Lower lobe of right lung (tissue), 2 donors: Measurements from ENCODE around the gene DUOX1. TPM values are rescaled to one million over a fixed set of nuclear protein-coding genes. Genes with fewer than 3 reads are reported as not detected.
A peak's percentile ranks its signal among the peaks of the same experiment; 100 is the strongest.

Experiments
- ATAC-seq, 2 donors: fragments of 200-7000 bp; cut with Tn5 transposase; one replicate each; pipeline ENCODE4 v1.9.1; 2020 to 2022; ENCODE audit warnings: mild to moderate bottlenecking in 2 of 2, moderate library complexity in 2 of 2
- DNase-seq: peaks from one replicate; pipeline ENCODE4 v3.0.0-alpha.2; 2020
- H3K27ac ChIP-seq: fragments of 200-600 bp; one replicate; pipeline ENCODE4 v1.8.0; 2022
- H3K27me3 ChIP-seq: fragments of 200-600 bp; one replicate; pipeline ENCODE4 v1.8.0; 2022; ENCODE audit warnings: low read depth
- H3K36me3 ChIP-seq: fragments of 200-600 bp; one replicate; pipeline ENCODE4 v1.8.0; 2022; ENCODE audit warnings: mild to moderate bottlenecking
- H3K4me1 ChIP-seq: fragments of 200-600 bp; one replicate; pipeline ENCODE4 v1.8.0; 2022
- H3K4me3 ChIP-seq: fragments of 200-600 bp; one replicate; pipeline ENCODE4 v1.8.0; 2022; ENCODE audit warnings: mild to moderate bottlenecking
- H3K9me3 ChIP-seq: fragments of 200-600 bp; one replicate; pipeline ENCODE4 v1.8.0; 2022
- intact Hi-C: fragments of 100-400 bp; cut with DNase I; formaldehyde crosslinking; loops from one replicate; pipeline ENCODE4 v1.11.0; 2022
- total RNA-seq: library from RNA; stranded (reverse); fragmentation: NEBNext Ultra II Directional; extraction: Animal tissue kit (Norgen Biotek cat#: 25700); gene quantifications from one replicate; pipeline ENCODE4 v1.2.1, GENCODE V29; 2021
- TF ChIP-seq, protein P1 (sequence below): fragments of 200-600 bp; IDR thresholded peaks from one replicate; pipeline ENCODE4 v1.8.0; 2022; ENCODE audit warnings: antibody characterized with exemption, mild to moderate bottlenecking
- donor health status: DM: no; HTN: yes; CAD: no; lungs with severe emphysema.

Gene DUOX1
- total RNA-seq, 1 donor from 2014 or later: 317 TPM

DNA sequence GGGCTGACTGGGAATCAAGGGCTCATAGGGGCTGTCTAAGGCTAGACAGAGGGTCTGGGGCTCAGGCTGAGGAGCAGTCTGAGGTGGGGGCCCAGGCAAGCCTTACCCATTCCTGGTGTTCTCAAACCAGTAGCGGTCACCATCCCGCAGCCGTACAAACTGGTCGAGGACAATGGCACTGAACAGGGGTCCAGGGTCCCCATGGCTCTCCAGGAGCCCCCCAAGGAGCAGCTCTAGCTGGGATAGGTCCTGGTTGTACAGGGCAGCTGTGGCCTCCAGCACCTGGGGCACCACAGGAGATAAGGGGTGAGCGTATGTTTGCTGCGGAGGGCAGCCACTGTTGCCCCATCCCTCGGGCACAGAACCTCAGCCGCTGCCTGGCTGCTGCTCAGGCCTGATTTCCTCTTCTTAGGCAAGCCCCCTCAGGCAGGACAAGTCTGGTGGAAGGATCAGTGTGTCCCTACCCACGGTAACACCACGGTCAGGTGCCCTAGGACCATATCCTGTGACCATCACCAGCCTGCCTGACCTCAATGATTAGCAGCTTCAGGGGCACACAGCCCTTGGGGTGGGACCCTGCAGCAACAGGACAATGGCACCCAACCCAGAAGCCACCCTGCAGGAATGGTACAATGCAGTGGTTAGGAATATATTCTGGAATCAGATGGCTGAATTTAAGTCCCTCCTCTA lies 21.7 kb upstream of the DUOX1 start:
- DNase-seq (no peak), ATAC-seq (no peak)
- Histone ChIP-seq H3K36me3 (no peaks in the 10 kb centered on the region), H3K27me3 (peaks cover 43% of the 10 kb centered on the region), H3K4me1 (peaks cover 11% of the 10 kb centered on the region), H3K9me3 (no peaks in the 10 kb centered on the region), H3K4me3 (no peak overlapping the region), H3K27ac (no peak overlapping the region)
- intact Hi-C loops: no loop called here
- TF ChIP-seq, protein P1, sequence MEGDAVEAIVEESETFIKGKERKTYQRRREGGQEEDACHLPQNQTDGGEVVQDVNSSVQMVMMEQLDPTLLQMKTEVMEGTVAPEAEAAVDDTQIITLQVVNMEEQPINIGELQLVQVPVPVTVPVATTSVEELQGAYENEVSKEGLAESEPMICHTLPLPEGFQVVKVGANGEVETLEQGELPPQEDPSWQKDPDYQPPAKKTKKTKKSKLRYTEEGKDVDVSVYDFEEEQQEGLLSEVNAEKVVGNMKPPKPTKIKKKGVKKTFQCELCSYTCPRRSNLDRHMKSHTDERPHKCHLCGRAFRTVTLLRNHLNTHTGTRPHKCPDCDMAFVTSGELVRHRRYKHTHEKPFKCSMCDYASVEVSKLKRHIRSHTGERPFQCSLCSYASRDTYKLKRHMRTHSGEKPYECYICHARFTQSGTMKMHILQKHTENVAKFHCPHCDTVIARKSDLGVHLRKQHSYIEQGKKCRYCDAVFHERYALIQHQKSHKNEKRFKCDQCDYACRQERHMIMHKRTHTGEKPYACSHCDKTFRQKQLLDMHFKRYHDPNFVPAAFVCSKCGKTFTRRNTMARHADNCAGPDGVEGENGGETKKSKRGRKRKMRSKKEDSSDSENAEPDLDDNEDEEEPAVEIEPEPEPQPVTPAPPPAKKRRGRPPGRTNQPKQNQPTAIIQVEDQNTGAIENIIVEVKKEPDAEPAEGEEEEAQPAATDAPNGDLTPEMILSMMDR: no peak

DNA sequence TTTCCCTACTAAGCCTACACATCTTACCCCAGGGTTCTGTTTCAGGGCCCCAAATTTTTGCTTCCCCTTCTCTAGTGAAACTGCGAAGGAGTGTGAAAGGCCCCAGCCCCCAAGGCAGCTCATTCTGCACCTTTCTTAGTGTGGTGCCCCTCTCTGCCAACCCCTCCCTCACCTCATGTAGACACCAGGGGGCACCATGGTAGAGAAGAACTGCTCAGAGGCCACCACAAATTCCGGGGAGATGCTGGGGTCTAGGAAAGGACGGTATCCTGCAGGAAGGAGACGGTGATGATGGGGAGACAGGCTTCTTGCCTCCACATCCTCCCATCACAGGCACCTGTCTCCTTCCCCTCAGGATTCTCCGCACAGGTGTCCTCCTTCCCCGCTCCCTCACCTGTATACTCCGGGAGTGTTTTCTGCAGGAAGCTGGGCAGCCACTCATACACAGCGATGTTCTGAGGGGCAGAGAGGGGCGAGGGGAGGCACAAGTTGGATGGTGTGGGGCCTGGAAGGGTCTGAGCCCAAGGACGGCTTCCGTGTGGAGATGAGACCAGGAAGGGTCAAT lies 19.5 kb upstream of the DUOX1 start:
- intact Hi-C loops: no loop called here
- no peaks in the 10 kb centered on the region for H3K36me3 ChIP-seq
- no peak overlapping the region for H3K4me3 ChIP-seq
- peaks cover 62% of the 10 kb centered on the region for H3K27me3 ChIP-seq
- H3K9me3 ChIP-seq: no peaks in the 10 kb centered on the region
- peaks cover 24% of the 10 kb centered on the region for H3K4me1 ChIP-seq
- TF ChIP-seq, protein P1: peak; percentile 8
- no peak overlapping the region for H3K27ac ChIP-seq
- ATAC-seq (no peak), DNase-seq (no peak)

DNA sequence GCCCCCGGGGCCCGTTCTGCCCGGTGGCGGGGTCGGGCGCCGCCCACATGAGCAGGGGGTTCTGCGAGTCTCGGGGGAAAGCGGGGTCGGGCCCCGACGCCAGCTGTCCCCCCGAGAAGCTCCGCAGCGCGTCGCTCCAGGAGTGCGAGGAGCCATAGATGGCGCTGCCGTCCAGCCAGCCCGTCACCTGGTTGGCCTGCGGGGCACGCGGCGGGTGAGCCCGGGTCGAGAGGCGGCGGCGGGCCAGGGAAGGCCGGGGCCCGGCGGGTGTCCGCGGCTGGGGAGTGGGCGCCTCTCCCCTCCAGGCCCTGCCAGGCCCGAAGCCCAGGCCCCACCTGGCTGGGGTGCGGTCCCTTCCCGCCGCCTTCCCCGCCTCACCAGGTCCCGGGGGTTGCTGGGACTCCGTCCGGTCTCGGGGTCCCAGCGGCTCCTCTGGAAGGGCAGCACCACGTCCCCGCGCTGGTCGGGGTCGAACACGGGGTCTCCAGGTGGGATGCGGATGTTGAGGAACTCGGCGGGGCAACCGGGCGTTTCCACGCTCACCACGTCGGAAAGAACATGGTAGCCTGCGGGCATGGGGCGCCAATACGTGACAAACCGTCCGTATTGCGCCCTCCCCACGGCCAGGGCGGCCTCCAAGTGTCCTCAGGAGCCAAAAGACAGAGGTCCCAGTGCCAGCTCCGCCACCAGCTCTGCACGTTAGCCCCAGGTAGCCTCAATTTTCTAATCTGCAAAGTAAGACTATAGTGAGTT lies 18.2 kb upstream of the DUOX1 start:
- Histone ChIP-seq H3K9me3 (no peaks in the 10 kb centered on the region), H3K36me3 (no peaks in the 10 kb centered on the region), H3K4me3 (no peak overlapping the region), H3K4me1 (peaks cover 29% of the 10 kb centered on the region), H3K27me3 (peaks cover 74% of the 10 kb centered on the region), H3K27ac (no peak overlapping the region)
- no peak for ATAC-seq
- no peak for DNase-seq
- intact Hi-C loops: no loop called here
- TF ChIP-seq, protein P1: no peak

DNA sequence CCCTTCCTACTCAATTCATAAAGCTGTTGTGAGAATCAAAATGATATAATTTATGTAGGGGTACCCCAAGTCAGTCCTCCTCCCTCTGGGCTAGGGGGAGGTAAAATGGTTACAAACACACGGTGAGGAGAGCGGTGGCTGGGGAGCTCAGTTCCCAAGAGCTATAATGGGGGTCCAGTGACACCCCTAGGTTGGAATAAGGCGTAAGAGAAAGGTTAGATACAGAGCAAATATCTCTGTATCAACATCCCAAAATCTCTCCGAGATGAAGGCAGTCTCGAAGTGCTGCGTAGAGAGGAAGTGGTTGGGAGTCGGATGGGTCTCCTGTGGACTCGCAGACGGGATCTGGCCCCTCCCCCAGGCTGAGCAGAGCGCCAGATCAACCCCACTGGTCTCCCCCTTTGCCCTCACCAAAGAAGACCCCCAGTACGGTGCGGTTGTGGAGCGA lies 17.6 kb upstream of the DUOX1 start:
- intact Hi-C loops: no loop called here
- Histone ChIP-seq H3K27ac (no peak overlapping the region), H3K4me3 (peak overlapping the region; percentile 21), H3K9me3 (no peaks in the 10 kb centered on the region), H3K4me1 (peaks cover 35% of the 10 kb centered on the region), H3K27me3 (peaks cover 80% of the 10 kb centered on the region), H3K36me3 (no peaks in the 10 kb centered on the region)
- ATAC-seq (no peak), DNase-seq (no peak)
- TF ChIP-seq, protein P1: no peak

DNA sequence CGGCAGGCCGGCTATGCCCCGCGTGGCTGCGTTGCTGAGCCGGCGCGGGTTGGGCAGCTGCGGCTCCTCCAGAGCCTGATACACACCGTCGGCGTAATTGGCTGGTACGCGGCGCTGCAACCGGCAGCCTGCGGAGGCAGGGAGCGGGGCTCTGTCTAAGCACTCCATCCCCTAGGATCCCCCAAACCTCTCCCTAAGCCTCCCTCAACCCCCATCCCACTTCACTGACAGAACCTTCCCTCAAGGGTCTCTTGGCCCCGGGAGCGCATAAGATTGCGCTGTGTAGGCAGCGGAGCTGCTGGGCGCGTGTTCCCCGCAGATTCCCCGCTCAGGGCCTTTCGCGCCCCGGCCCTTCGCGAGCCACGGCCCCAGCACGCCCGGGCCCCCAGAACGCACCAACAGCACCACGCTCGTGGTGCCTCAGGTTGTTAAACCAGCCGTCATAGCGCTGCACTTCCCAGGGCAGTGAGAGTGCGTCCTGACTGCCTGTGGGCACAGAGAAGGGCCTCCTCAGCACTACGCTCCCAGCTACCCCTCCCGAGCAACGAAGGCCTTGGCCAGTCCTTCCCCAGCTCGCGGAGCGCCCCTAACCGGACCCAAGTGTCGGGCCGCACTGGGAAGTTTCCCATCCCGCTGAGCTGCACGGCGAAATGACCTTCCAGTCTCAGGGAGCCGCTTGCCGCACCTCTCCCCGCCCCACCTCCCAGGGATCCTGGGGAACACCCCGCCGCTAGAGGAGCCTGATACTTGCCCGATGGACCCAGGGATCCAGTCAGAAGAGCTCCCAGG lies 17.0 kb upstream of the DUOX1 start:
- ATAC-seq: peak in 1 of 2 donors; percentile 1
- peak overlapping the region; percentile 21 for H3K4me3 ChIP-seq

More for the DNA sequence above, 17.0 kb upstream of the DUOX1 start:
- H3K27ac ChIP-seq: no peak overlapping the region
- no peaks in the 10 kb centered on the region for H3K36me3 ChIP-seq
- peaks cover 39% of the 10 kb centered on the region for H3K4me1 ChIP-seq
- H3K27me3 ChIP-seq: peaks cover 85% of the 10 kb centered on the region
- DNase-seq: no peak
- intact Hi-C loops: no loop called here
- TF ChIP-seq, protein P1: no peak
- H3K9me3 ChIP-seq: no peaks in the 10 kb centered on the region
